ENCODE results near the gene CLEC20A.

- TF ChIP-seq SUZ12 (IDR thresholded peaks at IDR 0.05; ENCODE audit: extremely low read depth, insufficient read depth, insufficient read length): no peak
- TF ChIP-seq YY1 (IDR thresholded peaks at IDR 0.05; ENCODE audit: insufficient read depth, insufficient read length): no peak
- no peak for TF ChIP-seq ZNF274 (IDR thresholded peaks at IDR 0.05; ENCODE audit: low read depth, low read length)
Observed at GRCh38 chr1:178489399-178489798, 7.4 kb downstream of the CLEC20A start.

All from NT2/D1 (cell line).